ENCODE measurements around the gene GEMIN5.

The GEMIN5 gene

DNA sequence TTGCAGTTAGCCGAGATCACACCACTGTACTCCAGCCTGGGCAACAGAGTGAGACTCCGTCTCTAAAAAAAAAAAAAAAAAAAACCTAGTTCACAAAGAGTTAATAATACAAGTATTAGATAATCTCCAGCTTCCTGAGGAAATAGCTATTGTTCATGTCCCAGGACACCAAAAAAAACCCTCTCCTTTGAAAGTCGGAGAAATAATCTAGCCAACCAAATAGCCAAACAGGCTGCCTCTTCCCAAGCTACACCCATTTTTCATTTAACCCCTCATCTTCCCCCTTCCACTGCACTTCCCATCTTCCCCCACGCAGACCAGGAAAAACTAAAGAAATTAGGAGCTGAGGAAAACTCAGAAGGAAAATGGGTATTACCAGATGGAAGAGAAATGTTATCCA, 56.0 kb downstream of the GEMIN5 start:
- DNase-seq (ENCODE audit: low read depth) = no peak

DNA sequence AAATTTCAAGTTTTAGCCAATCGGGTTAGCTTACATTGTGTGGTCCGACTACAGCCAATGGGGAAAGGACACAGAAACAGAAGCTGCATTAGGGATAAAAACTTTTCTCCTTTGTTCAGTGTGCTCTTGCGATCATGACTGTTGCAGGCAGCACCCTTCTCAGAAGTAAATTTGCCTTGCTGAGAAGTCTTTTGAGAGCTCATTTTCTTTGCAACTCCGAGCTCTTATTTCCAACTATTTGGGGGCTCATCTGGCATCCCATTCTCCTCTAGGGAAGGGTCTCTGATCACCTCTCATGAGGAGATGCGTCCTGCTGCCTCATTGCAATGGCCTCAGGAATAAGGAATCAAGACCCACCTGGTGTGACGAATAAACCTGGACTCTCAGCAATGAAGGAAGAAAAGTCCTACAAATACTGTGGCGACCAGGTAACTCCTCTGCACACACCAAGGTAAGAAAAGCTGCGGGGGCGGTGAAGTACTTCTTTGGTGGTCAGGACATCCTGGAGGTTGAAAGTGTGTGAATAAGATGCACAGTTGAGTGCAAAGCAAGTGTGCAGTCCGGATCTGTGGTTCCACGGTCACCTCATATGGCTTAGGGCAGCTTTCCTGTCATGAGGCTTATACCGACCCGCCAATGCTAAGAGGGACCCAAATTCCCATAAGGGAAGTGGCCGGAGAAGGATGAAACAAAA, 59.2 kb downstream of the GEMIN5 start:
- no peak for DNase-seq (ENCODE audit: low read depth)

DNA sequence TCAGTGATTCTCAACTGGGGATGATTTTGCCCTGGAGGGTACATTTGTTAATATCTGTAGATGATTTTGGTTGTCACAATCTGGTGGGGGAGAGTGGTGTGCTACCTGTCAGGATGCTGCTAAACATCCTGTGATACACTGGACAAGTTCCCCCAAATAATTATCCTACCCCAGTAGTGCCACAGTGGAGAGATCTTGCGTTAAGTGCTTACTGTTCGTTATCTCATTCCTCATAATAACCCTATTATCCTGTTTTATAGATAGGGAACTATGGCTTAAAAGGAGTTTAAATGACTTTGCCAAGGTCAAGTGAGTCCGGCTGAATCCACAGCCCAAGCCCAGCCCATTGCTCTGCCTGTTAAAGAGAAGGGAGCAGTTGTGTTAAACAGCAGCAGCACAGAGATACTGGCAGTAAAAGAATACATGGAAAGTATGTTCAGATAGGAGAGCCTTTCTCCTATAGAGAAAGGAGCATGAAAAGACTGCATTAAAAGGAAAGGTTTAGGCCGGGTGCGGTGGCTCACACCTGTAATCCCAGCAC, 64.2 kb downstream of the GEMIN5 start:
- no peak for DNase-seq (ENCODE audit: low read depth)

DNA sequence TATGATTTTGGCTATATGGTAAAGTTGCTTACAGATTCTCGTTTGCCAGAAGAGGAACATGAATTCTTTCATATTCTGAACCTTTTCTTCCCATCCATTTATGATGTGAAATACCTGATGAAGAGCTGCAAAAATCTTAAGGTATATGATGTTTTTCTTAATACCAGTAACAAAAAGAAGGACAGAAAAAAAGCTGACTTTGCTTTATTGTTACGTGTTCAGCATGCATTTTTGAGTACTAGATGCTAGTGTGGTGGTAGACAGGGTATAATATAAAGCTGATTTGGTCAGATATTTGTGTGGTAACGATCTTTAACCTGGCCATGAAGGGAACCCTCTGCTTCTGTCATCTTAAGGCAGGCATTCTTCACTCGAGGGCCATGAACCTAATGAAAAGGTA, 66.3 kb downstream of the GEMIN5 start:
- DNase-seq (ENCODE audit: low read depth) = no peak

DNA sequence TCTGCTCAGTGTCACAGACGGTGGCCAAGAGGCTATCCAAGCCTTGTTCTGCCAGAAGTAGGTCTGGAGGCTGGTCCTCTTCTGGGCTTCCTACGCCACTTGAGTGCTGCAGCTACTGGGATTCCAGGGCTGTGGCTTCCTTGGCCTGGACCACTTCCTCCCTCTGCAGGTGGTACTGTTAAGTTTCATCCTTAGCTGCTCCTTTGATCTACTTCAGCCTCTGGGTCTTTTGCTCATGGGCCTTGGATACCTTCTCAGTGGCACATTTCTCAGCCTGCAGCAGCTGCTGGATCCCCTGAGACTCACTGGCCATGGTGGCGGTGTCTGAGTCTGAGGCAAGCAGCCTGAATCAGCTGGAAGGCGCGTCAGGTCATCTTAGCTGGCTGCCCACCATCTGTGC, 69.3 kb downstream of the GEMIN5 start:
- DNase-seq (ENCODE audit: low read depth) = no peak

DNA sequence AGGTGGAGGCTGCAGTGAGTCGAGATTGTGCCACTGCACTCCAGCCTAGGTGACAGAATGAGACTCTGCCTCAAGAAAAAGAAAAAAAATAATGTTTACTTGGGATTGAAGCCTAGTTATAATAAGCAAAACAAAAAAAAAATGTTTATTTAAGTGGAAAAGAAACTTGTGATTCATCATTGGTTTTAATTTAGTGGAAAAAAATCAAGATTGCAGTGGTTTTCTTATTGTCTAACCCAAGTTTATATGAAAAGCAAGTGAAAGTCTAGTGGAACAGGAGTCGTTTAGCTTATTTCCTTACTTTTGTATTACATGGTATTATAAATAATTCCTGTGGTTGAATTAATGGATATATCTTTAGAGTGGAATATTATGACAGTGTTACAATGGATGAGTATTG, 71.2 kb downstream of the GEMIN5 start:
- DNase-seq (ENCODE audit: low read depth) = no peak

DNA sequence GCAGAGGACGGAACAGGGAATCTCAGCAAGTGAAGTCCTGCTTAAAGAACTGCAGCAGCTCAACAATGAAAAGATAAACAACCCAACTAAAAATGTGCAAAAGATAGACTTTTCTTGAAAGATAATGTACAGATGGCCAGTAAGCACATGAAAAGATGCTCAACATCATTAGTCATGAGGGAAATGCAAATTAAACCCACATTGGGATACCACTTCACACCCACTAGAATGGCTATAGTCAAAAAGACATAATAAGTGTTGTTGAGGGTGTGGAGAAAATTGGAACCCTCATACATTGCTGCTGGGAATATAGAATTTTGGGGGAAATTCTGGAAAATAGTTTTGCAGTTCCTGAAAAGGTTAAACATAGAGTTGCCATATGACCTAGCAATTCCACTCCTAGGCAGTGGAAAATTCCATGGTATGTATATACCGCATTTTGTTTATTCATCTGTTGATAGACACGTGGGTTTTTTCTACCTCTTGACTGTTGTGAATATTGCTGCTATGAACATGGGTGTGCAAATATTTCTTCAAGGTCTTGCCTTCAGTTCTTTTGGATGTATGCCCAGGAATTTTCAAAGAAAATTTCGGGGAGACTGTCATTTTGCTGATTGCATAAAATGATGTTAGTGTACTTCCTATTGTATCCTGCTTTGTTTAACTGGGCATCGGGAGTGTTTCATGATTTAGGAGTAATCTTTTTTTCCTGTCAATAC, 72.4 kb downstream of the GEMIN5 start:
- no peak for DNase-seq (ENCODE audit: low read depth)

DNA sequence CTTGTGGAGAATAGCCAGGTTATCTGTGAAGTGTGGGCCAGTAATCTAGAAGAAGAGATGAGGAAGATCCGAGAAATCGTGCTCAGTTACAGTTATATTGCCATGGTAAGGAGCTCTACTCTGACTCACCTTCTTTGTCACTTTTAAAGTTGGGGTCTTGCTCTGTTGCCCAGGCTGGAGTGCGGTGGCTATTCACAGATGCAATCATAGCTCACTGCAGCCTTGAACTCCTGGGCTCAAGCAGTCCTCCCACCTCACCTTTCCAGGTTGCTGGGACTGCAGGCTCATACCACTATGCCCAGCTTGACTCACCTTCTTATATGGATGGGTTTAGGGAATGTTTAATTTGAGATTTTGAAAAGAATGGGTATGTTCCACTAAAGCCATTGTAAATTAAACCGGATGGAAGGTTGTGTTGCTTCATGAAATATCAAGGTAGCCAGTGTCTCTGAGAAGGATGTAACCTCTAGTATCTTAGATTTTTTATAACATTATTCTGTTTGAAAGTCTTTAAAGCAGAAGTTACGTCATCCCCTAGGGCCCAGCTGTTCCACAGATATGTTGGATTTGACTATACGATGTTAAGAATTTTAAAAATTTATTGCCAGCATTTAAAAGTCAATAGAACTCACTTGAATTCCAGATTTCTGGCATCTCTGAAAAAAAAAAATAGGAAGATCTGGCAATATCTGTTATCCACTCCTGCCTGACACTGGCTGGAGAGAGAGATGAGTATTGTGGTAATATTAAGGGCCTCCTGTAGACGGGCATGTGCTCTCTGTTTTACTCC, 74.5 kb downstream of the GEMIN5 start:
- DNase-seq (ENCODE audit: low read depth) = no peak

DNA sequence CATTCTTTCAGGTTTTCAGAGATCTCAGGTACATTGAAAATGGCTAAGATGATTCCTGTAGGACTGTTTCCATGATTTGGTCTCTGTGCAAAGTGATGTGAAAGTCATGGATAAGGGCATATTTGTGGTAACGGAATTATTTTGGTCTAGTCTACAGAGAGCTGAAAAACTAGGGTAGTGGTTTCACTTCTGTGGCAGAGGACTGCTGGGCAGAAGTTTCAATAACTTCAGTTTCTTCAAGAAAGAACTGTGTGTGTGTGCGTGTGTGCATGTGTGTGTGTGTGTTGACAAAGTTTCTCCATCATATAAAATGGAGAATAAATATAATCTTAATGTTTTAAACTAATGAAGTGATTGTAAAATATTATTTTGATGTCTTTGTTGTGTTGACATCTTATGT, 75.2 kb downstream of the GEMIN5 start:
- DNase-seq (ENCODE audit: low read depth) = no peak

DNA sequence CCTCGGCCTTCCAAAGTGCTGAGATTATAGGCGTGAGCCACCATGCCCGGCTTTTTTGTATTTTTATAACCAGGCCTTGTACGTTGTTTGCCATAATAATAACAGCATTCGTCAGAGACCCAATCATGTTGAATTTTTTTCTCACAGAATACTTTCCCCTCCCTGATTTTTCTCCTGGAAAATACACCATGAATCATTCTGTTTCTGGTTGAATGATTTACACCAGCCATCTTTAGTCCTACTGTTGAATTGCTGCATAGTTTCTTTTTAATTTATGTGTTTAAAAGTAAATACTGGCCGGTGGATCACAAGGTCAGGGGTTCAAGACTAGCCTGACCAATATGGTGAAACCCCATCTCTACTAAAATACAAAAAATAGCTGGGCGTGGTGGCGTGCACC, 76.1 kb downstream of the GEMIN5 start:
- DNase-seq (ENCODE audit: low read depth) = no peak

DNA sequence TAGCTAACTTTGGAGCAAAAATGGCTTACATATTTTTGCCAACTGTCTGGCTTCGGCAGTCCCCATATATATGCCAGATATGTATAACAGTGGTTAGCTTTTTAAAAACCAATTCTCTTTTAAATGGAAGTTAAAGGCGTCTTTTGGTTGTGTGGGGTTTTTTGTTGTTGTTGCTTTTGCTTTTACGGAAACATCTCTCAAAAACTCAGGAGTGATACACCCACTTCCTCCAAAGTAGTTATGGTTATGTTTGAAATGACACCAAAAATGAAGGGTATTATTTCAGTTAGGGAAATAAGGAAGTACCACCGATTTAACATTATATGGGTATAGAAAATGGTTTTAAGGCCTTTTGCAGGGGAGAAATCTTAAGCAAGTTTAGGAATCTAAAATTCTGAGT, 77.2 kb downstream of the GEMIN5 start:
- DNase-seq (ENCODE audit: low read depth) = no peak

DNA sequence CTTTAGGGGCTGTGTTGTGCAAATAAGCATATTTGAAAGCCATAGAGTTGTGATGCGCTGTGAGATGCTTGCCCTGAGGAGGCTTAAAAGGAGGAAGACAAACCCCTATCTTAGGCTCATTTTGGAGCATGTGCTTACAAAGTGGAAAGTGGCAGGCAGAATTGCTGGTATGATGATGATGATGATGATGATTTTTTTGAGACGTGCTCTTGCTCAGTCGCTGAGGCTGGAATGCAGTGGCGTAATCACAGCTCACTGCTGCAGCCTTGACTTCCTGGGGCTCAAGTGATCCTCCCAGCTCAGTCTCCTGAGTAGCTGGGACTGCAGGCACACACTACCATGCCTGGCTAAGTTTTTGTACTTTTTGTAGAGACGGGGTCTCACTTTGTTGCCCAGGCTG, 77.9 kb downstream of the GEMIN5 start:
- DNase-seq (ENCODE audit: low read depth) = no peak

DNA sequence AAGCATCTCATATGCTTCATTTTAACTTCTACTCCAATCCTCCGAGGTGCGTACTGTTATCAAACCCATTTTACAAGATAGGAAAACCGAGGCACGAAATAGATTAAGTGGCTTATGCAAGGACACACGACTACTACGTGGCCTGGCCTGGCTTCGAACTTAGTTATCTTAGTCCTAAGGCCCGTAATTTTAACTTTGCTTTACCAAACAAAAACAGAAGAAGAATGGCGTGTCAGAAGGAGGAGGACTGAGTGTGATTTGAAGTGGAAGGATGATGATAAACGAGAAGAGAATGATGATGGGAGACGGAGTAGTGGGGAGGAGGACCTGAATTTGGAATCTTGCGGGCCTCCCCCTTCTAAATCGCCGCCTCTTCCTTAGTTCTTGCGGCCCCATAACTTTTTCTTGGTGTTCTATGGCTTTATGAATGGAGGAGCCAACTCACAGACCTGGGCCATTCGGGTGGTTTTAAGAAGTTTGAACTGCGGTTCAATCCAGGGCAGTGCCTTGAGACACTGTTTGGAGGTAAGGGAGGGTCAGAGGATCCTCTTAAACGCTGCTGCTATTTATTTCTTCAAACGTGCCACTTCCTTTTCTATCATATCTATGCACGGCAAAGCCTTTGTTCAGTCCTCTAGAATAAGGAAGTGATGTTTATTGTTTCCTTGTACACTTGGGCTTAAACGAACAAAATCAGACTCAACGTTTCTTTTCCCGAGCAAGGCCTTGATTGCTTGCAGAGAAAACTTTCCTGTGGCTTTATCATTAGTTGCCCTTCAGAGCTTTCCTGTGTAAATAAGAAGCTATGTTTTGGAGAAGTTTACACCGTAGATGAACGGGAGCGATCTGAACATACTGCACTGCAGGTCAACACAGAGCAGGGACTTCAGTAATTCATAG, 78.8 kb downstream of the GEMIN5 start:
- no peak for DNase-seq (ENCODE audit: low read depth)

DNA sequence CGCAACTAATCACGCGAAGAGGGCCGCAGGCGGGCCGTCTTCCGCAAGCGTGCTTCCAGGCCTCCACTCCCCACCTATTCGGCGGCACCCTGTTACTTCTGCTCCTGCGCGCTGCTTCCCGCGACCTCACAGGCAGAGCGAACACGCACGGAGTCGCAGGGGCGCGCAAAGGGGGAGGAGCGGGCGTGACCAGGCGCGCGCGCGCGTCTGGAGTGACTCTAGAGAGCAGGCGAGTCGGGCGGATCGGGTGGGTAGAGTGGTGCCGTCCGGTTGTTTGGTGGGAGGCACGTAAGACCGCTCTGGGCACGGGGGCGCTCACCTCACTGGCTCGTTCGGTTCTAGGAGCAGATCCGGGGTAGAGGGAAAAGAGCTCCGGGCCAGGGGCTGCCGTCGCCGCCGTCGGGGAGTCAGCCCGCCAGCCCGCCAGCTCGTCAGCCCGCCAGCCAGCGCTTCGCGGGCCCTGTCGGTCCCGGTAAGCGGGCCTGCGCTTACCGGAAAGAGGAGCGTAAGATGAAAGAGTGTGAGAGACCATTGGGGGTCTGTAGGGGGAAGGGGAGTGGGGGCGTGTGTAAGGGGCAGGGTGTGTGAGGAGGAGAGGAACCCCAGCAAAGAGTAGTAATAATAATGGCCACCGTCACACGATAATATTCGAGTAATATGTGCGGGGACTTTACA, 79.6 kb downstream of the GEMIN5 start, which contains the start of gene CNOT8:
TSS of gene CNOT8 (plus strand) at position 331 of the 675 bp plus-strand sequence. CDS start 4,652 bp downstream, outside the sequence.
- peak; percentile 98 for DNase-seq (ENCODE audit: low read depth)

DNA sequence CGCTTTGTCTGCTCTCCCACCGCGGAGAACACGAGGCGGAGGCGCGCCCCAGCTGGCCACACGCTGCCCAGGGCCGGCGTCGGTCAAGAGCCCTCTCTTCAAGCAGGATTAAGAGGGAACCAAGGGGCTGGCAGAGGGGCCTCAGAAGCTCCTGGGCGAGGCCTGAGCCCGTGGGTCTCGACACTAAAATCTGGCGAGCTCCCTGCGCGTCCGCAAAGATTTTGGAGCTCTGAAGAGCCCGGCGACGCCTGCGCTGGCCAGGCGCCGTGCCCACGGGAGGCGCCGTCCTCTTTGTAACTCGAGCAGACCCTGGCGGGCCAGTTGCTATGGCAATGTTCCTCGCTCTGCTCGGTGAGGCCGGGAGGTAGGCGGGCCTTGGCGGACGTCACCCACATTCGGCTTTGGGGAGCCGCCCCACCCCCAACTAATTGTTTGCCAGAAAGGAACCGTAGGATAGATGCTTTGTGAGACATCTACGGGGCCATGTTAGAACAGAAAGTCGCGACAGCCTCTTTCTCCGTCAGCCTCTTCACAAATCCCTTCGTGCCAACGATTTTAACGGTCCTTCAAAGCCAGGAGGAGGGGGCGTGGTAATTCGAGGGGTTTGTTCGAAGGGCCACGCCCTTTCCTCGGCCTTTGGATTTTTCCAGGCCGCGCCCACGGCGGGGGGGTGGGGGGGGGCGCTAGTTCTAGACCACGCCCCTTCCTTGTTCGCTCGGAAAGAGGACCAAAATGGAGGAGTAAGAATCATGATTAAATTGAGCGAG, 80.3 kb downstream of the GEMIN5 start:
- peak; percentile 76 for DNase-seq (ENCODE audit: low read depth)

DNA sequence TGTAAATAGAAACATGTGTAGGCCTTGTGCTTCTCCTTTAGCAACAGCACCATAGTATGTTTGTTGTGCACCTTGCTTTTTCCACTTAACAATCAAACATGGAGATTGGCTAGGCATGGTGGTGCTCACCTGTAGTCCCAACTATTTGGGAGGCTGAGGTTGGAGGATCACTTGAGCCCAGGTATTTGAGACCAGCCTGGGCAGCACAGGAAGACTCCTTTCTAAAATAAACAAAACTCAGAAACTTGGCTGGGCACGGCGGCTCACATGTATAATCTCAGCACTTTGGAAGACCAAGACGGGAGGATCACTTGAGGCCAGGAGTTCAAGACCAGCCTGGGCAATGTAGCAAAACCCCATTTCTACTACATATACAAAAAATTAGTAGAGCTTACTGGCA, 86.7 kb downstream of the GEMIN5 start:
- DNase-seq (ENCODE audit: low read depth) = no peak

DNA sequence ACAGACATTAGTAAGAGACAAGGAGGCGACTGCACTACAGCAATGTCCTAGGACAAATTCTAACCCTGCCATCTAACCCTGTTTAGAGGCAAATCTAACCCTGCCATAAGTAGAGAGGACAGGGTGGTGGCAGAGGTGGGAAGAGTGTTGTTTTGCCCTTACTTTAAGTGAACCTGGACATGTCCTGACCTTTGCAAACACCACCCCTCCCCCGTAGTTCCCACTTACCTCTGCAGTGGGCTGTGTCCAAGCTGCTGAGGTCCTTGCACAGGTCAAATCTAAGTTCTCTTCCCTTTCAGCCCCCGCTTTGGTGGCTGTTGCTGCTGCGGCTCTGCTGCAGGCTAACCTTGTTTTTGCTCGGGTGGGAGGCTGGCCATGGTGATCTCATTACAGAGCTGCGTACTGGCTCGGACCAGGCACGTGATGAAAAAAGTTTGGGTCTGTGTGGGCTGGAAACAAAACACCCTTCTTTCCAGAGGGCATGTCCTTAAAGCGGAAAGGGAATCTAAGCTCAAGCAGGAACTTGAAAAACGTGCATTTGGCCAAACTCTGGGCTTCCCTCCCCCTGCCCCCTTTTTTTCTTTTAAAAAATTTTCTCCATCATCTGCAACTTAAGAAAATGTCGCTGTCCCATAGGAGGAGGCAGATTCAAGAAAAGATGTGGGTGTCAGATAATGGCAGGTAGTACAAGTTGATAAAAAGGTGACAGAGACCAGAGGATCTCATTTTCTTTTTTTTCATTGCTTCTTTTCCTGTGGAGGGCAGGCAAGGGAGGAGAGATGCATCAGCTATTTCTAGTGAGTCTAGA, 87.6 kb downstream of the GEMIN5 start, which contains the start of gene FAXDC2:
TSS of gene FAXDC2 (minus strand) at position 349 of the 808 bp plus-strand sequence. CDS start 12,425 bp downstream, outside the sequence.
- DNase-seq (ENCODE audit: low read depth) = no peak

DNA sequence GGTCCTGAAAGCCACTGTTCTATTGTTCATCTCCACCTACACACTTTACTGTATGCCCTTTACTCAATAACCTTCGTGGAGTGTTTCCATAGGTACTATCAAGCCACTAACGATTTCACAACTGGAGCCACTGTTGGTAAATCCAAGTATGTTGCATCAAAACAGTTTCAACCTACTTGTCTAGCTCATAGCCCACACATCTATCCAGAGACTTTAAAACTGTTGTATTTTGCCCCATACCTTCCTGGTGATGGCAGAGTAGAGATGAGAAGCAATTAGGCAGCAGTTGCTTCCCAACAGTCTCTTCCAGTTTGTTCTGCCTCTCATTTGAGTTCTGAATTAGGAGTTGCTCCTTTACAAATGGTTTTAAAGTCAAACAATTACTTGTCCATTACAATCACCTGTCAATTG, 88.2 kb downstream of the GEMIN5 start:
- DNase-seq (ENCODE audit: low read depth) = no peak

DNA sequence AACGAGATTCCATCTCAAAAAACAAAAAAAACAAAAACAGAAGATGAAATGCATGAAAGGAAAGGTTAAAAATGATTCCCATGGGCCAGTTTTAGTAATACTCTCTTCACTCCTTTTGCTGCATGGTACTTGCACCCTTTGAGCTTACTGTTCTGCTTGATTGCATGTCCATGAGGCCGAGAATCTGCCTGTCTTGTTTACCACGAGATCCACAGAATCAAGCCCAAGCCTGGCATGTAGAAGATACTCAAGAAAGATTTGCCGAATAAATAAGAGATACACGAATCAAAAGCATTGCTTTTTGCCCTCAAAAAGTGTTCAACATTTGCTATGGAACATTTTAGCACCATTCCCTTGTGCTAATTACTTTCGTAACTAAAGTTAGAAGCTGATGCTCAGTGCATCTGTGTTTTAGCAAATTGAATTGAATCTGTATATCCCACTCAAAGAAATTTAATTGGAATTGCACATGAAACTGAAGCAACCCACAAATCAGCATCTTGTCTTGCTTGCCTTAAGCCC, 88.7 kb downstream of the GEMIN5 start:
- DNase-seq (ENCODE audit: low read depth) = no peak
